HEK293T (cell line): ENCODE measurements around the gene UVSSA.

Experiments used
- ARNT ChIP-seq: fragments of 450-650 bp; IDR thresholded peaks from 2 replicates; pipeline ENCODE4 v1.6.1; 2017; ENCODE audit warnings: mild to moderate bottlenecking
- BHLHE40 ChIP-seq: fragments of 450-650 bp; IDR thresholded peaks from 2 replicates; pipeline ENCODE4 v1.6.1; 2016; ENCODE audit warnings: mild to moderate bottlenecking, moderate library complexity, borderline replicate concordance
- CTBP1 ChIP-seq: fragments of 450-650 bp; IDR thresholded peaks from 2 replicates; pipeline ENCODE4 v1.6.1; 2016; ENCODE audit warnings: borderline replicate concordance
- ELF4 ChIP-seq: fragments of 450-650 bp; IDR thresholded peaks from 2 replicates; pipeline ENCODE4 v1.6.1; 2017; ENCODE audit warnings: antibody characterized with exemption
- FOXK2 ChIP-seq: fragments of 450-650 bp; IDR thresholded peaks from 2 replicates; pipeline ENCODE4 v1.6.1; 2016; ENCODE audit warnings: mild to moderate bottlenecking
- FOXM1 ChIP-seq: fragments of 450-650 bp; IDR thresholded peaks from 2 replicates; pipeline ENCODE4 v1.6.1; 2017; ENCODE audit warnings: mild to moderate bottlenecking, borderline replicate concordance
- HDGF ChIP-seq: fragments of 450-650 bp; IDR thresholded peaks from 2 replicates; pipeline ENCODE4 v1.6.1; 2017; ENCODE audit warnings: antibody characterized with exemption, borderline replicate concordance
- L3MBTL2 ChIP-seq: fragments of 450-650 bp; conservative IDR thresholded peaks from 2 replicates; pipeline ENCODE4 v1.6.1; 2016; ENCODE audit warnings: mild to moderate bottlenecking
- SP1 ChIP-seq: fragments of 450-650 bp; IDR thresholded peaks from 2 replicates; pipeline ENCODE4 v1.6.1; 2017
- SUZ12 ChIP-seq: fragments of 450-650 bp; IDR thresholded peaks from 2 replicates; pipeline ENCODE4 v1.6.1; 2016; ENCODE audit warnings: mild to moderate bottlenecking
- TARDBP ChIP-seq: fragments of 450-650 bp; IDR thresholded peaks from 2 replicates; pipeline ENCODE4 v1.6.1; 2016
- ZNF384 ChIP-seq: fragments of 450-650 bp; IDR thresholded peaks from 2 replicates; pipeline ENCODE4 v1.6.1; 2016

DNA sequence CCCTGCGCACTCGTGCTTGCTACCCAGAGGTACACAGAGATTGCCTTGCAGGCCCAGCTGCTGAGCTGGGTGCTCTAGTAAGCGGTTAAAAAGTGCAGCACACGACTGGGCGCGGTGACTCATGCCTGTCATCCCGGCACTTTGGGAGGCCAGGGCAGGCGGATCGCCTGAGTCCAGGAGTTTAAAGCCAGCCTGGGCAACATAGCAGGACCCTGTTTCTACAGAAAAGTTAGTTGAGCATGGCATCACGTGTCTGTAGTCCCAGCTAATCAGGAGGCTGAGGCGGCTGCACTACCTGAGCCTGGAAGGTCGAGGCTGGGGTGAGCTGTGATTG, 5.5 kb downstream of the UVSSA start:
- TF ChIP-seq TARDBP (no peak), ARNT (no peak), ZNF384 (no peak), CTBP1 (no peak), ELF4 (no peak), FOXM1 (no peak), SP1 (no peak), L3MBTL2 (no peak), BHLHE40 (no peak), FOXK2 (no peak), SUZ12 (no peak), HDGF (no peak)
